GM12872 (cell line): Measurements from ENCODE around the gene CBX7.

ENCODE experiments used
- TF ChIP-seq, protein P1 (sequence below): IDR thresholded peaks from 3 replicates; pipeline ENCODE4 v1.5.1; 2011; ENCODE audit warnings: low read depth, mild to moderate bottlenecking, low read length, moderate library complexity; ENCODE audit not compliant: insufficient read depth

Gene CBX7

DNA sequence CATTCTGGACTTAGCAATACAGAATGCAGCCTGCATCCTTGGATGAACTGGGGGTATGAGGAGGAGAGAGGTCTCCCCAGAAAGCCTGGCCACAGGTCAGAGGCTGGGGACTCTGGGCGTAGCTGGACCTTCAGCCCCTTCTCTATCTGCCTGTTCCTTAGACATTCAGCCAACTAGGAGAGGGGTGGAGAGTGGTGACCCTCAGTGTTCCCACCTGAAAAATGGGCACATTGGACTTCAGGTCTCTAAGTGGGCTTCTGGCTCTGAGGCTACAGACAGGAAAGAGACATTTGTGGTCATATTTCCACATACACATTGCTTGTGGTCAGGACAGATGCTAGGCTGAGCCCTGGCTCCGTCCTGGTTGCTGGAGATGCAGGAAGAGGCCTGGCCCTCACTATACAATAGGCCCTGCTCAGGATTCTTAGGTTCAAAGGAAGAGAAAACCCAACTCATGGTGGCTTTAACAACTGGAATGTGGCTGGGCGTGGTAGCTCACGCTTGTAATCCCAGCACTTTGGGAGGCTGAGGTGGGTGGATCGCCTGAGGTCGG, 30.1 kb upstream of the CBX7 start:
- TF ChIP-seq, protein P1, sequence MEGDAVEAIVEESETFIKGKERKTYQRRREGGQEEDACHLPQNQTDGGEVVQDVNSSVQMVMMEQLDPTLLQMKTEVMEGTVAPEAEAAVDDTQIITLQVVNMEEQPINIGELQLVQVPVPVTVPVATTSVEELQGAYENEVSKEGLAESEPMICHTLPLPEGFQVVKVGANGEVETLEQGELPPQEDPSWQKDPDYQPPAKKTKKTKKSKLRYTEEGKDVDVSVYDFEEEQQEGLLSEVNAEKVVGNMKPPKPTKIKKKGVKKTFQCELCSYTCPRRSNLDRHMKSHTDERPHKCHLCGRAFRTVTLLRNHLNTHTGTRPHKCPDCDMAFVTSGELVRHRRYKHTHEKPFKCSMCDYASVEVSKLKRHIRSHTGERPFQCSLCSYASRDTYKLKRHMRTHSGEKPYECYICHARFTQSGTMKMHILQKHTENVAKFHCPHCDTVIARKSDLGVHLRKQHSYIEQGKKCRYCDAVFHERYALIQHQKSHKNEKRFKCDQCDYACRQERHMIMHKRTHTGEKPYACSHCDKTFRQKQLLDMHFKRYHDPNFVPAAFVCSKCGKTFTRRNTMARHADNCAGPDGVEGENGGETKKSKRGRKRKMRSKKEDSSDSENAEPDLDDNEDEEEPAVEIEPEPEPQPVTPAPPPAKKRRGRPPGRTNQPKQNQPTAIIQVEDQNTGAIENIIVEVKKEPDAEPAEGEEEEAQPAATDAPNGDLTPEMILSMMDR: no peak

DNA sequence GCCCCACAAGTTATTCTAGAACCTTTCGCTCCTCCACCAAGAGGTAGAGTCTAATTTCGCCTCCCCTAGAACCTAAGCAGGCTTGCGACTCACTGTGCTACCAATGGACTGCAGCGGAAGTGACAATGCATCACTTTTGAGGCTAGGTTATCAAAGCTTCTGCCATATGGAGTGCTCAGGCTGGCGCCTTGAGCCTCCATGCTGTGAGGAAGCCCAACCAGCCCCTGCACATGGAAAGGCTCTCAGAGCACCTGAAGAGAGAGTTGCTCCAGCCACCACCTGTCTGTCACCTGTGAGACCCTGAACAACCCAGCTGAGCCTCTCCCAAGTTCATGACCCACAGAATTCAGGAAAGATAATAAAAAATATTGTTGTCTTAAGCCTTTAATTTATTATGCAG, 29.3 kb upstream of the CBX7 start:
- TF ChIP-seq, protein P1: no peak

DNA sequence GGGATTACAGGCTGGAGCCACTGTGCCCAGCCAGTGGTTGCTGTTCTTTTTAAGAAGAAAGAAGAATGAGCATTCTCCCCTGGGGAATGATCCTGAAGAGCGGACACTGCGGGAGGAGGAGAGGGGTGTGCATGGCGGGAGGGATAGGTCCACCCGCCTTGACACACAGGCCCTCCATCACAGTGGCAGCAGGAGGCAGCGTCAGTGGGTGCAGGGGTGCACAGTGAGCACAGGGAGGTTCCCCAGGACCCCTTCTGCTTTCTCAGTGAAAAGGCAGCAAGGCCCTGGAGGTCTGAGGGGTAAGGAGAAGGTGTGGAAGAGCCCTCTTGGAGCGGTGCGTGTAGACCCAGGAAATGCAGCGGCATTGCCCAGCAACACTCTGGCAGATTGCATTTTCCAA, 28.9 kb upstream of the CBX7 start:
- TF ChIP-seq, protein P1: no peak

DNA sequence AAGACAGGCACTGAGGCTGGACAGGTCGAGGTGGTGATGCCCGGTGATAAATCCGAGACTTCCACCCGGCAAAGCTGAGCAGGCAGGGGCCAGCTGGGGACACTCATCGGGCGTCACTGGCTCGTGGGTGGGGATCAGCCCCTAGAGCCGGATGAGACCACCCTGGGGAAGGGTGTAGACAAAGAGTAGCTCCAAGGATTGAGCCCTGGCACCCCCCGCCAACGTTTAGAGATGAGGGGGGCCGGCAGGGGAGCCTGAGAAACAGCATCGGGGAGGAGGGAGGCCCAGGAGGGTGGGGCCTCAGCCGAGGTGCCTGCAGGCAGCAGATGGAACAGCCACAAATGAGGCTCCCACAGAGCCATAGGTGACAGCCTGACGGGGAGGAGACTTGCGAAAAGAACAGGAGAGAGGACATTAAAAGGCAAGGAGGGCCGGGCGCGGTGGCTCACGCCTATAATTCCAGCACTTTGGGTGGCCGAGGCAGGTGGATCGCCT, 27.4 kb upstream of the CBX7 start:
- TF ChIP-seq, protein P1: no peak

DNA sequence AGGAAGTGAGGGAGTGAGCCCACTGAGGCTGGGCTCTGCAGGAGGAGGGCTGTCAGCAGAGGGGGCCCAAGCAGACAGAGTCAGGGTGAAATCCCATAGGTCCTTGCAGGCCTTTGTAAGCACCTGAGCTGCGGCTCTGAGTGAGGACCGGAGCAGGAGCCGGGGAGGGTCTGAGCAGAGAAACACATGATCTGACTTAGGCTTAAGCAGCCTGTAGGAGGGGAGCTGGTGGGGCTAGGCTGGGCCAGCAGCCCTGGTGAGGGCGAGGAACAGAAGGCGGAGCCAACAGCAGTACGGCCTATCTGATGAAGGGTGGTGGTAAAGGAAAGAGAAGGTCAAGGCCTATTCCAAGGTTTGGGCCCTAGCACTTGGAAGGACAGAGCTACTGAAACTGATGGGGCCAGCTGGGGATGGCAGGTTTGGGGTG, 26.9 kb upstream of the CBX7 start:
- TF ChIP-seq, protein P1: no peak

DNA sequence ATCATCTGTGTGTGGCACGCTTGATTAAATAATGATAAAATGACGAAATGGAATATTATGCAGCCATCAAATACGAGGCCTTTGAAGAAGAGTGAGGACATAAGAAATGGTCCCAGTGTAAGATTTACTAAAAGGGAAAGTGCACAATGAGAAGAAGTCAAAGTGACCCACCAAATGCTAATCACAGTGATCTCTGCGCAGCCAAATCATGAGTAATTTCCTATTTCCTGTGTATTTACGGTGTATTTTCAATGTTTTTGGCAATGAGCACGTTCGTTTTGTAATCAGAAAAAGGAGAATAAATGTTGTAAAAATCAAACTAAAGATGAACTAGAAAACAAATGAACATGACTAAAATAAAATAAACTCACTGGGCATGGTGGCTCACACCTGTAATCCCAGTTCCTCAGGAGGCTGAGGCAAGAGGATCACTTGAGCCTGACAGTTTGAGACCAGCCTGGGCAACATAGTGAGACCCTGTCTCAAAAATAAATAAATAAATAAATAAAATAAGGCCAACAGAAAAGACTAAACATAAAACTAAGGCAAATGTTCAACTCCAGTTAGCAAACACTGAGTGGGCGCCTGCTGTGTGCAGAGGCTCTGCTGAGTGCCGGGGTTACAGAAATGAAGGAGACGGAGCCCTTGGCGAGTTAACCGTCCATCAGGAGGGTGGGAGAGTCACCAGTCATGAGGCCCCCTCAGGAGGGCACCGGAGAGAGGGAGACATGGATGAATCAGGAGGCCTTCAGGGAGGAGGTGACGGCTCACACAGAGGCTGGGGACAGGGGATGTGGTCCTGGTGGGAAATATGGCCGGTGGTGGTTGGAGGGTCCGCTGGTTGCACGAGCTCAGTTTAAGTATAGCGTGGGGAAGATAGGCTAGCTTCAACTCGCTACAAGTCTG, 26.0 kb upstream of the CBX7 start:
- TF ChIP-seq, protein P1: no peak

DNA sequence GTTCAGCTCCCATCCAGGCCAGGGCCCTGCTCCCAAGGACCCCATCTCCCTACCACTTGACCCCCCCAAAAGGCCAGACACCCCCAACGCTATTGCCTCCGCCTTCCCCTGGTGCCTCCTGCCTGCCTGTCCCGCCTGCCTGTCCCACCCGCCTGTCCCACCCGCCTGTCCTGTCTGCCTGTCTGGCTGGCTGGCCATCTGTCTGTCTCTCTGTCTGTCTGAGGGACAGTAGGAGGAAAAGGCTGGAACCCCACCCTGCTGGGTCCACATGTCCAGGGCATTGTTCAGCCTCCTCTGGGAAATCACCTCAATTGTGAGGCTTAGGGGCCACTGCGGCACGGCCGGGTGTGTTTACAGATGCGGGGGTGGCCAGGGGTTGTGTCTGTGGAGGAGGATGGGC, 25.3 kb upstream of the CBX7 start:
- TF ChIP-seq, protein P1: no peak
